ENCODE data around the gene FOXJ3.

The FOXJ3 gene

DNA sequence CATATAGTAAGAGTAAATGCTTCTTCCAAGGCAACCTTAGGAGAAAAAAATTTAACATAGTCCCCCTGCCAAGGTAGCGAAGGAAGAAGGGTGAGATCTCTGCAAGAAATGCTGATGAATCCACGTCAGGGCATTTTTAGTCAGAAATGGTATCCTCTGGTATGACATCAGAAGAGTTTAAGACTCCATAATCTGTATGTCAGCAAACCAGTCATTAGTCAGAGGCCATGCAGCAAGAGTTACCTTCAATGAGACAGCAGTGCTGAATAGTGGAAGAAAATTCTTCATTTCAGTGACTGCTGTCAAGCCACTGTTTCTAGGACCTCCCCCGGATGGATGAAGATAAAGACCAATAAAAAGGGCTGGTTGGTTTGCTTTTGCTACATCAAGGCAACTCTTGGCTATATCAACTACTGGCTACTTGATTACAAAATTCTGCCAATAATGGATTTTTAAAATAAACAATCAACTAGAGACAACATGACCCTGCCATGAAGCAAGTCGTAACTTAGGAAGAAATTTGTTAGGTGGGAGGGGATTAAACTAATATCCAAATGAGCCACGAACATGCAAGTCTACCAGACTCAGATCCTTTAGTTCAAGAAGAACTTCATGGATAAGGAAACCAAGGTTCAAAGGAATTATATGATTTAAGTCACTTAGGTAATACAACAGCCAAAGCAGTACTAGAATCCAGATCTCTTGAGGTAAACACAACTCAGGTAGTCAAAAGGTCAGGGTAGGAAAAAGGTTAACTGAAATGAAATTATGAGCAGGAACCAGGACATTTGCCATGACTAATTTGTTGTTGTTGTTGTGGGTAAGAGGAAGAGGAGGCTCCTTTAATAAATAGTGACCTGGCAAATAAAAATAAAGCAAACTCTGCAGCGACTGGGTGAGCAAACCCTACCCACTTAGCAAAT, 144.8 kb downstream of the FOXJ3 start:
- DNase-seq (ENCODE audit: low read depth in 3 of 3), result no peak

DNA sequence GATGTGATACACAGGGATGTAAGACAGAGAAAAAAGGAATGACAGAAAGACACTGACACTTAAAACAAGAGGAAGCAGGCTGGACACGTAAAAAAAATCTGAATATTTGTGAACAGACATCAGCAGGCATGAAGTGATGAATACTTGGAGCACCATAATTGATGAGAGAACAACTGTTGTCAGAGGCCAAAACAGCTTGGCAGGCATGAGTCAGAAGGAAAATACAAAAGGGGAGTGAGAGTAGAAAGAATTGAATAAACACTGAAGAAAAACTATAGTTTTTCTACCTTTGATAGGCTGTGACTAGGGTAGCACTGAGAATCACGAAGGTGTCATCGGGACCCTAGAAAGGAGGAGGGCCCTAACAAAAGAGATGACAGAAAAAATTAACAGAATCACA, 148.9 kb downstream of the FOXJ3 start:
- DNase-seq (ENCODE audit: low read depth in 3 of 3), result no peak

DNA sequence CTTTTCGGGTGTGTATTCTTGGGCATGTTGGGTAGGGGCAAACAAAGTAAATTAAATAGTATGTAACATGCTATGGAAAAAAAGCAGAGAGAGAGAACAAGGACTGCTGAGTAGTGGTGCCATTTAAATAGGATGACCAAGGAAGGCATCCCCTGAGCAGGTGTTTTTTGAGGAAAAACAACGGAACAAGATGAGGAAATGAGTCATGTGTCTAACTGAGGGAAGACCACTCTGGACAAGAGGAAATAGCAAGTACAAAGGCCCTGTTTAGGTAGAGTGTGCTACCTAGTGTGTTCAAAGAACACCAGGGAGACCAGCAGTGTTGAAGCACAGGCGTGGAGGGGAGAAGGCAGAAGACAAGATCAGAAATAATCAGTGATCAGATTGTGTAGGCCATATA, 150.4 kb downstream of the FOXJ3 start:
- DNase-seq (ENCODE audit: low read depth in 3 of 3), result no peak

DNA sequence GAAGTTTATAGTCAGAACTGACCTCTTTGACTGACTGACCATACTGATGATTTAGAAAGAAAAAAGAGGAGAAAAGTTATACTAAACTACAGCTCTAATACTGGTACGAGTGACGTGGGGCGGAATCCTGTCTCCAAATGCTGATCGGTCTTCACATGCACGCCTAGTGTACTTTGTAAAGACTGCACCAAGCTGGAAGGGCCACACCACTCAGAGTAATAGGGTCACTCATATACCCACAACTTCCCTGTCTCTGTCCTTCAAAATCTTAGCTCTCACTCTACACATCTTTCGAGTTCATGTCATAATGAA, 151.1 kb downstream of the FOXJ3 start:
- no peak for DNase-seq (ENCODE audit: low read depth in 3 of 3)

DNA sequence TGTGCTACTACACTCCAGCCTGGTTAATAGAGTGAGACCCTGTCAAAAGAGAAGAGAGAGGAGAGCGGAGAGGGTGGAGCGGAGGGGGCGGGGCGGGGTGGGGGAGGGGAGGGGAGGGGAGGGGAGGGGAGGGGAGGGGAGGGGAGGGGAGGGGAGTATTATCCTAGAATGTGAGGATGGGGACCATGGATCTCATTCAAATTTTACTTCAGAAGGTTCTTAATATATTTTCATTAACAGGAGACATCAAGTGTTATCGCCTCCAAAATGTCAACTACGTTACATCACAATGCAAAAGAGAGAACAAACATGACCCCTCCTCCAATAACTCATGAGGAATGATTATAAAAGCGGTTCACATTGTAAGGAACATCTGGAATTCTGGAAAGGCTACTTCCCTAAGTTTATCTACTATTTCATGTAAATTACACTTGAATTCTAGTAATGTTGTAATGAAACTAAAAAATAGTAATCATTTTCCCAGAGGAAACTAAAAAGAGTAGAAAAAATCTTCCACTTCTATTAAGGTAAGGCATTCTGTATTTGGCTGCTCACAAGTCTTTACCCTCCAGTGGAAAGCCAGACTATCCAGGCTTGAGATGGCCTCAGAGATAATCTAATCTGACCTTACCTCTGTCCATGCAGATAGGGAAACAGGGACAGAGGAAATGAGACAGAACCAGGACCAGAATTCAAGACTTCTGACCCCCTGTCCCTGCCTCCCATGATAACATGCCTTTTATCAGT, 151.7 kb downstream of the FOXJ3 start:
- DNase-seq (ENCODE audit: low read depth in 3 of 3), result no peak

DNA sequence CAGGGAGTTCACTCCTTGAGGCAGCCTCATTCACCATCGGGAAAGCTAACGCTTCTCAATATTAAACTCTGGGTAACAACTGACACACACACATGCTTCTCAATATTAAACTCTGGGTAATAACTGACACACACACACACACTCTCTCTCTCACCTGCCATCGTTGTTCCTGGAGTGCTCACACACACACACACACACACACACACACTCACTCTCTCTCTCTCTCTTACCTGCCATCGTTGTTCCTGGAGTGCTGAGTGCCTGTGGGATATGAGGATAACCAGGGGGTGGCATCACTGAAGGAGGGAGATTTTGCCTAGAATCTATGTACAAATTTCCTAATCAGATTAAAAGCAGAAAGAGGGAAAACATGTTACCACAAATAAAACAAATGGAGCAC, 153.3 kb downstream of the FOXJ3 start:
- DNase-seq (ENCODE audit: low read depth in 3 of 3), result no peak

DNA sequence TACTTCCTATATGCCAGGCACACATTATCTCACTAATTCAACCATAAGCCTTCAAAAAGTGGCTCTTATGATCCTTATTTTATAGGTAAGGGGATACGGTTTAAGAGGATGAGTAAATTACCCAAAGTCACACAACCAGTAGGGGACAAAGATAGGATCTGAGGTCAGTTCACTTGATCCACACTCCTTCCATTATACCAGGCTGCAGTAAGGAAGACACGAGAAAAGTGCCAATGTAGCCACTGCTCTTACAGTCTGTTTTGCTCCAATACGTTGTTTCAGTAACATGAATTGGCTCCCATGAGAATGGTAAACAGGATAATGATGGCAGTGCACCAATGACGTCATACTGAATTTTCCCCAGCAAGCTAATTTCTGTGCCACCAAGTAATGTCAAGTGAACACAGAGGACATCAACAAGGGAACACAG, 155.1 kb downstream of the FOXJ3 start:
- DNase-seq (ENCODE audit: low read depth in 3 of 3), result no peak

DNA sequence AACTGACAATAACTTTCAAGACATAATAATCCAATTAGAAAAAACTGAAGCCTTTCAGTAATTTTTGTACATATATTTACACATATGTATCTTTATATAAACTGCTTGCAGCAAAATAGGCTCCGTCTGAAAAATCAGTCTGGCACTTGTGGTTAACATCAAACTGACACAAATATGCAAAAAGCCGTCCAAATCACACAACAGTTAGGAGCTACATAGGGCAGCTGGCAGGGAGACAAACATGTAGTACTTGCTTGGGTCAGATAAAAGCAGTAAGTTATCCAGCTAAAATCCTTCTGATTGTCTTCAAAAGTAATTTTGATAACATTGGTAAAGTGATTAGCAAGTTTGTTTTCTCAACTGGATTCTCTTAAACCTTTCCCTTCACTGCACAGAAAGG, 155.8 kb downstream of the FOXJ3 start:
- no peak for DNase-seq (ENCODE audit: low read depth in 3 of 3)

DNA sequence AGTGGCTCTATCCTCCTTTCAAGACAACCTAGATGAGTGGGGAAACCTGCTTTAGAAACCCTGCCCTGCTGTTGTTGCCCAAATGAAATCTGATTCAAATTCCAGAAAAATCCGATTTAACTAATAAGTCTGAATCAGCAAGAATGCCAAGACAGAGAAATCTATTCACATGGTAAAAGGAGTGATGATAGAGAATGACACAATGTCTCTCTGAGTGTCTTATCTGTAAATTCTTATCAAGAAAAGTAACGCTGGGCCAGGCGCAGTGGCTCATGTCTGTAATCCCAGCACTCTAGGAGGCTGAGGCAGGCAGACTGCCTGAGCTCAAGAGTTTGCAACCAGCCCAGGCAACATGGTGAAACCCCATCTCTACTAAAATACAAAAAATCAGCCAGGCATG, 156.8 kb downstream of the FOXJ3 start:
- no peak for DNase-seq (ENCODE audit: low read depth in 3 of 3)

DNA sequence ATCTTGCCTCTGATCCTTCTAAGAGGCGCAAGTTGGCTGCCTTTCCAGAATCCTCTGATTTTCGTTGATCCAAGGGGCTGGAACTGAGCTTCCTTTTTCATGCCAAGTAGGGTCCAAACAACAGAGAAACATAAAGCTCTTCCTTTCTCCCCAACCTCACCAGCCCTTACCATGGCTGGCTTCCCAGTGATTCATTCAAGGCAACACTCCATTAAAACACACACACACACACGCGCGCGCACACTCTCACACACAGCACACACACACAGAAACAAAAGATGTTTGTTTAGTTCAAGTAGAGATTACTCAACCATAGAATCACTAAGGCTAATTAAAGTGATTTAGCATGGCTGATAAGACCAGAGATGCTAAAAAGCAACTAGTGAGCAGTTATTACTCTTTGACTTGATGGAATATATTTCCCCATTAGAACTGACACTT, 157.5 kb downstream of the FOXJ3 start:
- DNase-seq (ENCODE audit: low read depth in 3 of 3), result no peak

DNA sequence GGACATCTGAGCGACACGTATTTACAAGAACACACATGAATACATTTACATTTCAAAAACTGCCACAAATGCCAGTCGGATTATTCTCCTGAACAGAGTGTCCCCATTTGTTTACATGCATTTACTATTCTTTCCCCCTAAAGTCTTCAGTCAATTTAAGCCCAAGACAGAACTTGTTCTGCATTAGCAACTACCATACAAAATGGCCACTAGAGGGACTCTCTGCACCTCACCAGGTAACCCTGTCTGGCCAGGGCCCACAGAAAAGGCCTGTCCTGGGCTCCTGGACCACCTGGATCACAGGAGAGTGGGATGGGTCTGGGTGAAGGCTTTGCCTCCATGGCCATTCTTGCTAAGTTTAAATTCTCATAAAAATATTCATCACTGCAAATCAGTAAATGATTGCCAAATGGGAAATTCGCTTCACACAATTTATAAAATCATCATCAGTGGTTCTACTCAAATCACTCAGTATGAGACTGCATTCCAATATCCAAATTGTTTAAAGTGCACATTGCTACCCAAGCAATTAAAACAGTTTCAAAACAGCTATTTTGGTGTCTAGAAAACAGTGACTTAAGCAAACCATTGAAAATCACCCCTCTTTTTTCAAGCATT, 158.0 kb downstream of the FOXJ3 start:
- no peak for DNase-seq (ENCODE audit: low read depth in 3 of 3)

DNA sequence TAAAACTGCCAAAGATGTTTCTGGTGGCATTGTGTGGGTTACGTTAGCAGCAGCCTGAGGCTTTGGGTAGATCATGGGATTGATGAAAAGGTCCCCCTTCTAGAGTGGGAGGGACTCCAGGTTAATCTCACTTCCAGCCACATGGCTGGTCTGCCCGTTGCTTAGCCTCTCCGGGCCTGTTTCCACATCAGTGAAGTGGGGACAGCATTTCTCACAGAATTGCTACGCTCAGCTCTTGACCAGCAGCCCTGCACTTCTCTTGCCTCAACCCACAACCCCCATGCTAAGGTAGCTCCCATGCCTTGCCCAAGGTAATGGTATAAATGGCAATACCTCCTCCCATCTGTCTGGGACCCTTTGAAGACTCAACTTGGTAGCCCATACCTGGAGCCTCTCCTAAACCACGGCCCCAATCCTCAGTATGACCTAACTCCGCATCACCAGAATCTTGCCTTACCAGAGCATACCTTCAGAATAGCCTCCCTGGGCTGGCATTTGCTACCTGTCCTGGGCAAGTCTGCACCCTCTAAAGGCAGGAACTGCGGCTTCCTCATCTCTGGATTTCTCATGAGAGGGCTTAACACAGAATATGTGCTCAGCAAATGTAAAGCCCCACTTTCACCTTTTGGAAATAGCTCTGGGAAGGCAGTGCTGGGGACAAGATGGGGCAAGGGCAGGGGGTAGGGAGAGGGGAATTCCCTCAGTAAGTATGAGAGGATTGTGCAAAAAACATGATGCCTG, 159.6 kb downstream of the FOXJ3 start:
- no peak for DNase-seq (ENCODE audit: low read depth in 3 of 3)

DNA sequence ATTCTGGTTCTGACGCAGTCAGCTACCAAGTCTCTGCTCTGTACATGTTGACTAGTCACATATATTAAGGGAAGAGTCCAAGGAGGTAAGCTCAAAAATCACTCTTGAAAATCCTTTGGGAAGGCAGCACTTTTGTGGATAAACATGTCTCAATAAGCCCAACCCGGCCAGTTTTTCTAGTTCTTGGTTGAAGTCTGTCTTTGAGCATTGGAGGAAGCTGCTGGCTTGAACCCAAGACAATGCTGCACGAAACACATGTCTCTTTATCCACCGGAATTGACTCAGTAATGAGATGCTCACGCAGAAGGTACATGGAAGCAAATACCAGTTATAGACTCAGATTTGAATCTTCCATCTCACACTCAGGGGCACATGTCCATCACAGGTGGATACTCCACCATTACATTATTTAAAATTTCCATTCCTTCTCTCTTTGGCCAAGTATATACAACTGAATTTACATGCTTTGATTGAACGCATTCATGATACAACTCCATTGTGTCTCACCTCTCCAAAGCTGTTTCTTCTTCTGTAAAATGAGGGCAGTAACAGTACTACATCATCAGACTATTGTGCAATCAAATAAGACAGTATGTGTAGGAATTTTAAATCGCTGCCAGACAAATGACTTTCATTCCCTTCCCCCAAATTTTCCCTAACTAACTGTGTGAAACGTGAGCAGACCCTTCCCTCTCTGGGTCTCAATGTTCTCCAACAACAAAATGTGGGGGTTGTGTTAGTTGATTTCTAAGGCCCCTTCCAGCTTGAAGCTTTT, 160.9 kb downstream of the FOXJ3 start:
- DNase-seq (ENCODE audit: low read depth in 3 of 3), result no peak

DNA sequence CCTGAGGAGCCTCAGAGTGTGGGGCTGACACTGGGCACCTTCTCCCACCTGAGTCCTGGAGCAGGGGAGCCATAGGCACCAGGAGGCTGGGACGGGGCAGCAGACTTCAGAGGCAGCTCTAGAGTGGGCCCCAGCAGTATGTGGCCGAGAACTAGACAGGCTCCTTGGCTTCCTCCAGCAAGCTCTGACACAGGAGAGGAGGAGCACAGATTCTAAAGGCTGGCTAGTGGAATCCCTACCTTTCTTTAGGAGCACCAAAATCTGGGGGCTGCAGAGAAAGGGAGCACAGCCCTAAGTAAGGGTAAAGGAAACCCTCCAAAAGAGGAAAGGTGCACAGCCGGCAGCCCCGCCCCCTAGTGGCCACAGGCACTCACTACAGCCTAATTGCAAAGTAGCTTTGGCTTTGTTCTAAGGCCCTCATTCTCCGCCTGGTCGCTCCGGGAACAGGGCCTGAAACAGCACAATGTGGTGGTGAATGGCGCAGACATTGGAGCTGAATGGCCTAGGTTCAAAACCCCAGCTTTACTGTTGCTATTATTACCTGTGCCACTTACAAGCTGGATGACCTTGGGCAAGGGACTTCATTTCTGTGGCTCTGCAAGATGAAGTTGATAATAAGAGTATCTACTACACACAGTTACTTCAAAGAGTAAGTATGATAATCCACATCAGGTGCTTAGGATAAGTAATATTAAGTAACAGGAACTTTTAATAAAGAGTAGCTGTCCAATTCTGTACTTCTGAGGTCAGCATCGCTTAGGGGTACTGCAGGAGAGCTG, 161.7 kb downstream of the FOXJ3 start:
- DNase-seq (ENCODE audit: low read depth in 3 of 3), result peak; percentile 38 to 59 (median 43)

DNA sequence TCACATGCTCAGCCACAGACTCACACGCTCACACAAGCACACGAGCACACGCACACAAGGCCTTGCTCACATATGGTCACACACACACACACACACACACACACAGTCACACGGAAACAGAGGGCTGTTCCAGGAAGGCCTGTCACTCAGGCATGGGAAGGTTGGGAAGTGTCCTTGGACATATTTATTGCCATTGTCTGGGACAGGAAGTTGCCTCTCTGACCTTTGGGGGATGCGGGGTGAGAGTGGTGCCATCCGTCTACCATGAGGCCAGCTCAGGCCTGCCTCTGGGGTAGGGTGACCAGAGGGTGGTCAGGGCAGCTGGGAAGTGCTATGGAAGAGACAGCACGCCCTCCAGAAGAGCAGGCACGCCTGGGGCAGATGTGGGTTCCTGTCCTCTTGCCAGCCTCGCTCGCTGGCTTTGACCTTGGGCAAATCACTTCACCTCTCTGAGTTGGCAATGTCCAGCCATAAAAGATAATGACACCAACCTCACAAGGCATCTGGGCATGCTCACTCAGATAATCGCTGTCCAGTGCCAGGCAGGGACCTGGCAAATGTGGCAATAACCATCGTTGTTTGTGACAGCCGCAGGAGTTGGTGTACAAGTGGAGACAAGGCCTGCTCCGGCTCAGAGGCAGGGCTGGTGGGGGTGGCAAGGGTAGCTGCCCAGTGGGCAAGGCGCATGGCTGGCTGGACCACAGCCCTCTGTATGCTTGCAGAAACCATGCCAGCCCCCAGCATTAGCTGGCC, 162.5 kb downstream of the FOXJ3 start:
- no peak for DNase-seq (ENCODE audit: low read depth in 3 of 3)

DNA sequence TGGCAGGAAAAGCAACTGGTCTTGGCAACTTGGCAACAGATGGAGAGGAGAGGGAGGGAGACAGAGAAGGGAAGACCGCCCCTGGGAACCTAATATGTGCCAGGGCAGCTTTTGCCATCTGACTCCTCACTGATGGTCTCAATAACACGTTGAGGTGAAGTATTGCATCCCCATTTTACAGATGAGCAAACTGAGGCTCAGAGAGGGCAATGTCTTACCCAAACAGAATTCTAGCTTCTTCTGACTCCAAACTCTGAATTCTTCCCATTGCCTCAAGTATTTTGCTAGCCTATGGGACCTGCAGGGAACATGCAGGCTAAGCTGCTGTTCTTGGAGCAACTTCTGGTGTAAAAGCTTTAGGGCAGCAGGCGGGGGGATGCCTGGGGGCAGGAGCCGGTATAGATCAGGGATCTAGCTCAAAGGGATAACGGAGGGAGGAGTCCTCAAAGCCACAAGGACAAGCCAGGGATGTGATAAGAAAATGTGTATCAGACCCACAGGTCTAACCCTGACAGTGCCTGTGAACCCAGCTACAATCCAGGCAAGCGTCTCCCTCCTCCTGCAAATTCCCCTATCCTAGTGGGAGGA, 163.3 kb downstream of the FOXJ3 start:
- DNase-seq (ENCODE audit: low read depth in 3 of 3), result no peak

DNA sequence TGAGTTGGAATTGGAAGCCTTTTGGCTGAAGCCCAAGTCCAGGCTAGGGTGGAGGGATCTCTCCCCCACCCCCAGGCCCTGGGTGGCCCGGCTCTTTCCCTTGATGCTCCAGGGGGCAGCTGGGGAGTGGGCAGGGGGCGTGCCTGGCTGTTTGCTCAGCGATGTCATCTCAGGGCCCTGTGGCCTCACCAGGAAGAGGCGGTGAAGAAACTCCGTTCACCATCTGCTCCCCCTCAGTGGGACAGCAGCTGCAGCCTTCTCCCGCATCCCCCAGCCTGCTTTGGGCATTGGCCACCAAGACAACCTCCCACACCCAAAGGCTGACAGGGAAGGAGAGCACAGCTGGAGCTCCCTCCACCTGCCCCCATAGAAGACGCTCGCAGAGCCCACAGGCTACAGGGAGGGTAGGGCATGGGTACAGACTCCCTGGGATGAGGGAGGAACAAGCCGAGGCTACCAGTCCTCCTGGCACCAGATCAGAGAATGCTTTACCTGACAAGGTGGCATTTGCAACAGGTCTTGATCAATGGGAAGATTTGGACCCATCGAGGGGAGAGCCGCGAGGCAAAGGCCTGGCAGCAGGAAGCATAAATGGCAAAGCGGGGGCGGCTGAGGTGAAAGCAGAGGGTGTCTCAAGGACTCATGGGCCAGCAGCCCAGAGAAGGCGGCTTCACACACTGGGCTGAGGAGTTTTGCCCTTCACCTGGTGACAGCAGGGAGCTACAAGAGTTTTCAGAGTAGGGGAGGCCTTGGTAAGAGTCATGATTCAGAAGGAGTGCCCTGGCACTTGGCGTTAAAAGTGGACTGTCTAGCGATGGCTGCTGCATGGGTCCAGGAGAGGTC, 164.0 kb downstream of the FOXJ3 start:
- DNase-seq (ENCODE audit: low read depth in 3 of 3), result no peak

DNA sequence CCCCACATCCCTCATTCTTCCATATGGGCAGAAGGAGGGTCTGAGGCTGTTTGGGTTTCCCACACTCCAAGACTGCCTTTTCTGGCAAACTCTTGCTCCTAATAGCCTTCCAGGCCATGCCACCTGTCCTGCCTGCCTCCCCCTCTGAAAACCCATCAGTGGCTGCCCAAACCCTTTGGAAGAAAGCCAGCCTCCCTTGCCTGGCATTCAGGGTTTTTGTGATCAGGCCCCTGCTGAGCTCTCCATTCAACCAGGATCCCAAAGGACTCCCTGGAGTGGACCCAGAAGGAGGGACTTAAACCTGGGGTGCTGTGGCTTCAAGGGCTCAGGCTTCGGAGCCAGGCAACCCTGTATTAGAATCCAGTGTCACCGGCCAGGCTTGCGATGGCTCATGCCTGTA, 166.3 kb downstream of the FOXJ3 start:
- DNase-seq (ENCODE audit: low read depth in 3 of 3), result no peak

DNA sequence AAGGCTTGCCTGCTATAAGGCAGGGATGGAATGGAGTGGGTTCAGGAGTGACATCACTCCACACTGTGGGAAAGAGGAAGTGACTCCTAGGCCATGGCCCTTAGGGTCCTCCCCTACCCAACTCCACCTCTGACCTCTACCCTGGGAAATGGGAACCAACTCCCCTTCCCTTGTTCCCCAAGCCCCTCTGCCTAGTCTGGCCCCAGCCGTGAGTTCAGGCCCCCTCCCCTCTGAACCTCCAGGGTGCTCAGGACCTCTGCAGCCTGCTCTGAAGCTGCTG, 166.7 kb downstream of the FOXJ3 start:
- no peak for DNase-seq (ENCODE audit: low read depth in 3 of 3)
